Calu3 (cell line): ENCODE data around the gene SIL1. TPM values are rescaled to one million over a fixed set of nuclear protein-coding genes. Genes with fewer than 3 reads are reported as not detected.
"Not testable (repeated sequence)": the region's sequence is repeated elsewhere in the genome, so short reads cannot be mapped to it uniquely, and the experiment has no call there.

Experiments
- BruUV-seq: library from RNA; stranded (reverse); fragments of 400-500 nt; replicated peaks from 2 replicates; lab custom pipeline; 2021; lab: Mats Ljungman, UMichigan
- CTCF ChIA-PET: fragments of 300-600 bp; sonication (Branson Sonifier 250); formaldehyde crosslinking; loops from one replicate; lab custom pipeline; 2022; ENCODE audit warnings: antibody characterized with exemption; lab: Charles Lee
- DNase-seq: peaks from one replicate; pipeline ENCODE4 v3.0.0; 2022
- H3K27ac Mint-ChIP-seq: one replicate; pipeline ENCODE4 v1.8.0; 2022; ENCODE audit warnings: mixed read lengths; ENCODE audit not compliant: unreplicated experiment
- H3K27me3 Mint-ChIP-seq: one replicate; pipeline ENCODE4 v1.8.0; 2022; ENCODE audit warnings: mixed read lengths; ENCODE audit not compliant: unreplicated experiment
- H3K36me3 Mint-ChIP-seq: one replicate; pipeline ENCODE4 v1.8.0; 2022; ENCODE audit warnings: mild to moderate bottlenecking, moderate library complexity, mixed read lengths; ENCODE audit not compliant: insufficient read depth, unreplicated experiment
- H3K4me1 Mint-ChIP-seq: one replicate; pipeline ENCODE4 v1.8.0; 2022; ENCODE audit warnings: mild to moderate bottlenecking, low read depth, mixed read lengths; ENCODE audit not compliant: unreplicated experiment
- H3K4me3 Mint-ChIP-seq: one replicate; pipeline ENCODE4 v1.8.0; 2022; ENCODE audit warnings: mild to moderate bottlenecking, low read depth, moderate library complexity, mixed read lengths; ENCODE audit not compliant: unreplicated experiment
- H3K9me3 Mint-ChIP-seq: one replicate; pipeline ENCODE4 v1.8.0; 2022; ENCODE audit warnings: low read depth, mixed read lengths; ENCODE audit not compliant: unreplicated experiment
- intact Hi-C: fragments of 100-400 bp; cut with micrococcal nuclease; formaldehyde crosslinking; loops from one replicate; pipeline ENCODE4 v1.10.0; 2022; ENCODE audit not compliant: unreplicated experiment
- total RNA-seq: library from RNA; stranded (reverse); gene quantifications from 2 replicates; pipeline ENCODE4 v1.2.3, GENCODE V29; 2022
- TF ChIP-seq, protein P1 (sequence below): fragments of 200-600 bp; IDR thresholded peaks from one replicate; pipeline ENCODE4 v1.8.0; 2022; ENCODE audit warnings: antibody characterized with exemption; ENCODE audit not compliant: unreplicated experiment

Gene SIL1
- total RNA-seq, 1 experiment from 2014 or later: 45.8 TPM

DNA sequence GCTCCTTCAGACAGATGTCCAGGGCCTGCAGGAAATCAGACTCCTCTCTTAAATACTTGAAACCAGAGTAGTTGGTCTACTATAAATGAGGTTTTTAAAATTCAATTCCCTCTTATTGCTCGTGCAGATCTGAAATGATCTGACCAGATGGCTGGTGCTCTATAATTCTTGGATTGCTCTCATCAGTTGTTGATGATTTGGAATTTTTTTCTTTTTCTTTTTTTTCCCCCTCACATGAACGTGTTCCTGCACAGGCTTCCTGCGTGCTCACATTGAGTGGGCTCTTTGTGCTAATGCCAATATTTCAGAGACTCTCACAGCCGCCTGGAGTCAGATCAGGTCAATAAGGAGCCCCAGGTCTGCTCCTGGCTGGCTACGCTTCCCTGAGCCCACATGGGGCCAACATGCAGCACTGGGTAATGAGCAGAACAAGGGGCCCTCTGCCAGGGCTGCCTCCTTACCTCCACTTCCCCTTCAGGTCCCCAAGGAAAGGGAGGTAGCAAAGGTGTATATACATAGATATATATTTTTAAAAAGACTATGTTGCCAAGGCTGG lies 82.0 kb downstream of the SIL1 start:
- H3K27me3 Mint-ChIP-seq: no peaks in the 10 kb centered on the region
- BruUV-seq: no TSS peak
- DNase-seq: no peak
- intact Hi-C loops: no loop called here
- TF ChIP-seq, protein P1, sequence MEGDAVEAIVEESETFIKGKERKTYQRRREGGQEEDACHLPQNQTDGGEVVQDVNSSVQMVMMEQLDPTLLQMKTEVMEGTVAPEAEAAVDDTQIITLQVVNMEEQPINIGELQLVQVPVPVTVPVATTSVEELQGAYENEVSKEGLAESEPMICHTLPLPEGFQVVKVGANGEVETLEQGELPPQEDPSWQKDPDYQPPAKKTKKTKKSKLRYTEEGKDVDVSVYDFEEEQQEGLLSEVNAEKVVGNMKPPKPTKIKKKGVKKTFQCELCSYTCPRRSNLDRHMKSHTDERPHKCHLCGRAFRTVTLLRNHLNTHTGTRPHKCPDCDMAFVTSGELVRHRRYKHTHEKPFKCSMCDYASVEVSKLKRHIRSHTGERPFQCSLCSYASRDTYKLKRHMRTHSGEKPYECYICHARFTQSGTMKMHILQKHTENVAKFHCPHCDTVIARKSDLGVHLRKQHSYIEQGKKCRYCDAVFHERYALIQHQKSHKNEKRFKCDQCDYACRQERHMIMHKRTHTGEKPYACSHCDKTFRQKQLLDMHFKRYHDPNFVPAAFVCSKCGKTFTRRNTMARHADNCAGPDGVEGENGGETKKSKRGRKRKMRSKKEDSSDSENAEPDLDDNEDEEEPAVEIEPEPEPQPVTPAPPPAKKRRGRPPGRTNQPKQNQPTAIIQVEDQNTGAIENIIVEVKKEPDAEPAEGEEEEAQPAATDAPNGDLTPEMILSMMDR: no peak
- H3K27ac Mint-ChIP-seq: no peak overlapping the region
- H3K9me3 Mint-ChIP-seq: no peaks in the 10 kb centered on the region
- H3K36me3 Mint-ChIP-seq: no peaks in the 10 kb centered on the region
- H3K4me3 Mint-ChIP-seq: no peak overlapping the region
- H3K4me1 Mint-ChIP-seq: peaks cover 5% of the 10 kb centered on the region
- CTCF ChIA-PET: no interaction called here

- BruUV-seq: no TSS peak
- TF ChIP-seq, protein P1: no peak
- Mint-ChIP-seq H3K27ac (no peak overlapping the region), H3K4me3 (no peak overlapping the region), H3K4me1 (peaks cover 12% of the 10 kb centered on the region), H3K9me3 (no peaks in the 10 kb centered on the region), H3K36me3 (no peaks in the 10 kb centered on the region), H3K27me3 (no peaks in the 10 kb centered on the region)
- CTCF ChIA-PET: interaction anchor here (0.6 kb wide), 1 partner anchor 621 kb away, joined by 3 read pairs; no protein-coding TSS in a partner anchor
- no peak for DNase-seq
- intact Hi-C loops: no loop called here
These were observed 84.3 kb downstream of the SIL1 start for GRCh38 chr5:139113892-139114291.

DNA sequence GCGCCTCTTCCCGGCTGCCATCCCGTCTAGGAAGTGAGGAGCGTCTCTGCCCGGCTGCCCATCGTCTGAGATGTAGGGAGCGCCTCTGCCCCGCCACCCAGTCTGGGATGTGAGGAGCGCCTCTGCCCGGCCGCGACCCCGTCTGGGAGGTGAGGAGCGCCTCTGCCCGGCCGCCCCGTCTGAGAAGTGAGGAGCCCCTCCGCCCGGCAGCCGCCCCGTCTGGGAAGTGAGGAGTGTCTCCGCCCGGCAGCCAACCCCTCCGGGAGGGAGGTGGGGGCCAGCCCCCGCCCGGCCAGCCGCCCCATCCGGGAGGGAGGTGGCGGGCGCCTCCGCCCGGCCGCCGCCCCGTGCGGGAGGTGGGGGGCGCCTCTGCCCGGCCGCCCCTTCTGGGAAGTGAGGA lies 85.8 kb downstream of the SIL1 start:
- H3K4me3 Mint-ChIP-seq, CTCF ChIA-PET, H3K27me3 Mint-ChIP-seq, intact Hi-C loops, H3K9me3 Mint-ChIP-seq, H3K27ac Mint-ChIP-seq, H3K36me3 Mint-ChIP-seq, BruUV-seq, DNase-seq: not testable (repeated sequence)
- peaks cover 22% of the 10 kb centered on the region for H3K4me1 Mint-ChIP-seq

DNA sequence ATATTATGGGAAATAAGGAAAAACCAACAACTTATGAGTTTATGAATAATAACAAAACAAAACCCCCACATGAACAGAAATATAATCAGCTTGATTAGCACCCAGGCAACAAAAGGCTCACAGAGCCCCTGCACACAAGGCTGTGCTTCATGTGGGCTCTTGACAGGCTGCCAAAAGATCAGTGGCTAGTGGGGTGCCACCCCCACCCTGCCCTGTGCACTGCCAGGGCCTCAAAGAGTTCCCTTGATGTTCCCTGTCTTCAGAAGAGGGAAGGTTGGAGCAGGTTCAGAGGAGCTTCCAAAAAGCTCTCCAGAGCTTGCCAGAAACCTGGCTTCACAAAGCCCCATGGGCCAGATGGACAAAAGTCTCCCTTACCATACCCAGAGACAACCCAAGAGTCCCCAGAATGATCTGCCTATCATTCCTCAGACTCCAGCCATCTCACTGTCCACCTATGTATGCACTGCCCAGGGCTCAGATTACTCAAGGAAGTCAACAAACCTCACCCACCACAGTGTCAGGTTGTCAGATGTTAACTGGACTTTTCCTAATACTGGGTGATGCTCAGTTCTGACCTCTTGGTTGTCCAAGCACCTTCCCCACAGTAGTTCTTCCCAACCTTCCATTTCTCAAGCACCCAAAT lies 87.5 kb downstream of the SIL1 start:
- BruUV-seq: no TSS peak
- no peaks in the 10 kb centered on the region for H3K9me3 Mint-ChIP-seq
- TF ChIP-seq, protein P1: no peak
- intact Hi-C loops: no loop called here
- CTCF ChIA-PET: interaction anchor here (0.7 kb wide), 1 partner anchor 49 kb away, joined by 3 read pairs; no protein-coding TSS in a partner anchor
- H3K4me1 Mint-ChIP-seq: peaks cover 22% of the 10 kb centered on the region
- H3K27ac Mint-ChIP-seq: no peak overlapping the region
- no peaks in the 10 kb centered on the region for H3K36me3 Mint-ChIP-seq
- H3K4me3 Mint-ChIP-seq: no peak overlapping the region
- no peak for DNase-seq
- no peaks in the 10 kb centered on the region for H3K27me3 Mint-ChIP-seq
